Right renal cortex interstitium (tissue), 3 donors: ENCODE measurements around the gene INHBE. TPM values are rescaled to one million over a fixed set of nuclear protein-coding genes. Genes with fewer than 3 reads are reported as not detected.

Experiments used
- DNase-seq, 3 donors: peaks; one replicate each; pipeline ENCODE4 v3.0.0-alpha.2; 2013; ENCODE audit warnings: low read depth in 3 of 3, low spot score in 2 of 3
- polyA plus RNA-seq, 3 donors: library from polyadenylated mRNA; unstranded; fragments of 120-200 nt; gene quantifications; one replicate each; pipeline ENCODE4 v1.2.1, GENCODE V29; 2013; ENCODE audit not compliant: insufficient read length in 3 of 3

INHBE gene
- polyA plus RNA-seq, 3 donors = 0.40 to 0.44 (median 0.42) TPM

- peak in 1 of 3 donors; percentile 40 for DNase-seq
Measured at GRCh38 chr12:57459750-57460467, 4.8 kb downstream of the INHBE start, which contains the start of gene GLI1. Gene GLI1, plus strand, starts transcription at chr12:57459785. Its CDS starts 3,907 bp downstream, at chr12:57463692.

DNA sequence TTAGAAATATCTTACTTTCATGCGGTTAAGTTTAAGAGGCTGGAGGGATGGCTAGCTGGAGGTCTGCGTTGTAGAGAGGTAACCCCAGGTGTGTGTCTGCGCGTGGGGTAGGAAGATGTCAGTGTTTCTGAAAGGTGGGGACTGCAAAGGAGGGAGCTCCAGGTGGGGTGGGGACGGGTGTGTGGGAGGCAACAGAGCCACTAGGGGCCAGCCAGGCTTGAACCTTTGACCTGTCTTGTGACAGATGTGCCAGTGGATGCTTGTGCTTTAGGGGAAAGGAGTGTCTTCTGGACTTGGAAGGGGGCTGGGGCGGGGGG, 5.3 kb downstream of the INHBE start:
- DNase-seq = no peak

- no peak for DNase-seq
Measured at GRCh38 chr12:57460841-57461275, 5.8 kb downstream of the INHBE start.

GRCh38 chr12:57461276-57461916, 6.3 kb downstream of the INHBE start:
- DNase-seq = peak in 2 of 3 donors; percentile 67

DNA sequence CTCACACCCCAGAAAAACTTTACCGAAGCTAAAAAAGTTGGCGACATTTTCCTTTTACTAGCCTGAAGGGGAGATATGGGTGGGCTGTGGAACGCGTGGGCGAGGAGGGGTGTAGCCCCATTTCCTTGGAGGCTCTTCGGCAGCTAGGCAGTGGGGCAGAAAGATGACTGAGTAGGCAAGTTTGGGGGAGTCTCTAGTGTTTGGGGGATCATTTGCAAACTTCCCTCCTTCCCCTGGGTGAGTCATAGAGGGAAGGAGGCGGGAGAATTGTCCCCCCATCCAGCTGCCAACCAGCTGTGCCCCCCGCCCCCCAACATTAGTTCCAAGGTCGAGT, 6.8 kb downstream of the INHBE start:
- DNase-seq = no peak

GRCh38 chr12:57462251-57462911, 7.3 kb downstream of the INHBE start:
- peak; percentile 81 to 87 (median 87) for DNase-seq

DNA sequence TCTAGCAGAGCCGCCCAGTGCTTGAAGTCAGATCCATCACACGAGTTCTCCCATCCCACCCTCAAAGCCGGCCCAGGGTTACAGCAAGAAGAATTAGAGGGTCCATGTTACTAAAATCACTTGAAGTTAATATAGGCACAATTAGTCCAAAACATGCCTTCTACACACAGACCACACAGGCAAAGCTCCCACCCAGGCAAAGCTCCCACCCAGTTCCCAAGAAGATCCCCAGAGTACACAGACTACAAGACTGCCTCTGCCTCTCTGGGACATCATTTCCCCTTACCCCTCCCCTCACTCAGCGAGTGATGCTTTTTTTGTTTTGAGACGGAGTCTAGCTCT, 7.8 kb downstream of the INHBE start:
- DNase-seq = no peak

DNA sequence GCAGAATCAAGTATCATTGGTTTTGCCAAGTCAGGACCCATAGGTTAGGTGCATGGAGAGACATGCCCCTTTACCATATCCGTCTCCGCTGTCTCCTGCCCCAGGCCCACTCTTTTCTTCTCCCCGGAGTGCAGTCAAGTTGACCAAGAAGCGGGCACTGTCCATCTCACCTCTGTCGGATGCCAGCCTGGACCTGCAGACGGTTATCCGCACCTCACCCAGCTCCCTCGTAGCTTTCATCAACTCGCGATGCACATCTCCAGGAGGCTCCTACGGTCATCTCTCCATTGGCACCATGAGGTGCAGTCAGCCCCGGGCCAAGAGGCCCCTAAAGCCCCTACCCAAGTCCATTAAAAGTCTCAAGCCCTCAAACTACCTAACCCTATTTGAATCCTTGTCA, 9.5 kb downstream of the INHBE start:
- no peak for DNase-seq

GRCh38 chr12:57465030-57465746, 10.1 kb downstream of the INHBE start:
- no peak for DNase-seq

GRCh38 chr12:57465747-57466505, 10.8 kb downstream of the INHBE start:
- no peak for DNase-seq

DNA sequence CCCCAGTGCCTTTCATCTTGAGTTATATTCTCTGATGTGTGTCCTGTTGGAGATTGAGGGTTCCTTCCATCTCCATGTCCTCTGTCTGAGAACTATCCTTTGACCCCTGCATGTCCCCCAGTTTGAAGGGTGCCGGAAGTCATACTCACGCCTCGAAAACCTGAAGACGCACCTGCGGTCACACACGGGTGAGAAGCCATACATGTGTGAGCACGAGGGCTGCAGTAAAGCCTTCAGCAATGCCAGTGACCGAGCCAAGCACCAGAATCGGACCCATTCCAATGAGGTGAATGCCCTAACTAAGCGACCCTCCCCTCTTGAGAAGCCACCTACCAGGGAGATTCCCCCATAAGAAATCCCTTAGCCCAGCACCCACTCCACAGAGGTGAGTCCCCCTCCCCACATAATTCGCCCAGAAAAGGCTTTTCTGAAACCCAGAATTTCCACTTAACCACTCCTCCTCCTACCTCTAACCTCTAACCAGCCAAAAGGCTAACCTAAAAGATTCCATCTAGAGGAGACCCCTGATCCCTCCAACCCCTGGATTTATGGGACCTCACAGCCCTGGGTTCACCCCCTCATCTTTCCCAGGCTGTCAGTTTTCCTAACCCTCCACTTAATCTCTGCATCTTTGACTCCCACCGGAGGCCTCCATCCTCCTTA, 12.2 kb downstream of the INHBE start:
- DNase-seq = no peak

- no peak for DNase-seq
Measured at GRCh38 chr12:57467915-57468314, 12.8 kb downstream of the INHBE start.

DNA sequence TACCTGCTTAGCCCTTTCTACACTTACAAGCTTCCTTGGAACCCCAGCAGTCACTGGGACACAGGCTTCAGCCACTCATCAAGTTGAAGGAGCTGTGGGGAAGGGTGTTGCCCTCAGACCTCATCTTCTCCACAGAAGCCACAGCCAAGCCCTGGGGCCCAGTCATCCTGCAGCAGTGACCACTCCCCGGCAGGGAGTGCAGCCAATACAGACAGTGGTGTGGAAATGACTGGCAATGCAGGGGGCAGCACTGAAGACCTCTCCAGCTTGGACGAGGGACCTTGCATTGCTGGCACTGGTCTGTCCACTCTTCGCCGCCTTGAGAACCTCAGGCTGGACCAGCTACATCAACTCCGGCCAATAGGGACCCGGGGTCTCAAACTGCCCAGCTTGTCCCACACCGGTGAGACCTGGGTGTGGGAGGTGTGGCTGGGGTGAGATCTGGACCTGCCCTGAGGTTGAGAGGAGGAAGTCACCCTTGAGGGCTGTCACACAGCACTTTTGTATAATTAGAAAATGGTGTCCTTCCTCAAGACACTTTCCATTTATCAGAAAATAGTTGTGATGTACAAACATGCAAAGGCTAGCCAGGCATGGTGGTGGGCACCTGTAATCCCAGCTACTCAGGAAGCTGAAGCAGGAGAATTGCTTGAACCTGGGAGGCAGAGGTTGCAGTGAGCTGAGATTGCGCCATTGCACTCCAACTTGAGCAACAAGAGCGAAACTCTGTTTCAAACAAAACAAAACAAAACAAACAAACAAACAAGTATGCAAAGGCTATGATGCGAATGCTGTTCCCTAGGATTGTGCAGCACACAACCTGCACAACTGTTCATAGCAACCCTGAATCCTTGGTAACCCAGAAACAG, 14.4 kb downstream of the INHBE start:
- no peak for DNase-seq

- DNase-seq = no peak
Measured at GRCh38 chr12:57470286-57470969, 15.3 kb downstream of the INHBE start.

- DNase-seq = no peak
Measured at GRCh38 chr12:57470970-57471656, 16.0 kb downstream of the INHBE start.

- DNase-seq = no peak
Measured at GRCh38 chr12:57471661-57472060, 16.6 kb downstream of the INHBE start.

DNA sequence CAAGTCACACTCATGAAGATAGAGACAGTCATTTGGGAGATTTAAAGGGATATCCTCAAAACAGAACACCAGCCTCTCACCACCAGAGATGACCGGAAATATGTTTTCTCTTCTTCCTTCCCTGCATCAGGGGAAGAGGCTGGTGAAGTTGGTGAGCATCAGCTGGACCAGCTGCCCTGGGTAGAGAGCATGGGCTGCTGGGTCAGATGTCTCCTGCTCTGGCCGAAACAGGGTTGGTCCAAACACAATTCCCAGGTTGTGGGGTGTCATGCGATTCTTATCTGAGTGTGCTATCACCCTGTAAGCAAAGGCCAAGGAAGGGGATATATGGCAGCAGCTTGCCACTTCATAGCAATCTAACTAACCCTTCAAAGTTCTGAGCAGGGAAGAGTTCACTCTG, 17.3 kb downstream of the INHBE start:
- DNase-seq = no peak

DNA sequence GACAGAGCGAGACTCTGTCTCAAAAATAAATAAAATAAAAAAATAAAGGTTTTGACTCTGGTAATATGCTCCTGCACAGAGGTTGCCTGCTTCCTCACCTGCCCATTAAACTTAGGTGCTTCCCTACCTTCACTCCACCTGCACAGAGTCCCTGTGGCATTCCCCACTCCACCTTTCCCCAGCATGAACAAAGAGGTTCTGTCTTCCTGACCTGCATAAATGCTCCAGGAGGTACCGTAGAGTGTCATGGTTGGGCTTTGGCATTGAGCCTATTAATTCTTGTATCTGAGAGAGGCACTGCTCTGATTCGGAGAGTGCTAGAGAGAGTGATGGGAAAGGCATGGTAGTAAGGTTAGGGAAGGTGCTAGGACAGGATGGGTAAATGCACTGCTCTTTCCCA, 18.3 kb downstream of the INHBE start:
- DNase-seq = no peak
